RWPE1 (cell line): ENCODE measurements around the gene HOXC13.

Source experiments
- CTCF ChIA-PET: fragments of 350-600 bp; sonication (Branson Sonifier 250); formaldehyde crosslinking; extraction: SDS; loops from one replicate; lab custom pipeline; 2021; lab: Yijun Ruan, JAX
- POLR2A ChIA-PET: fragments of 400-600 bp; formaldehyde crosslinking; extraction: SDS; loops from one replicate; lab custom pipeline; 2020; ENCODE audit warnings: antibody characterized with exemption; ENCODE audit not compliant: low non-redundant PET; lab: Yijun Ruan, JAX
- DNase-seq: peaks from one replicate; pipeline ENCODE4 v3.0.0; 2012; ENCODE audit warnings: low spot score
- H3K27ac ChIP-seq: fragments of 450-650 bp; 2 replicates; pipeline ENCODE4 v1.5.1; 2017
- TF ChIP-seq, protein P1 (sequence below): fragments of 450-650 bp; conservative IDR thresholded peaks from 2 replicates; pipeline ENCODE4 v1.5.1; 2017; ENCODE audit warnings: low read depth, mild to moderate bottlenecking

The HOXC13 gene

DNA sequence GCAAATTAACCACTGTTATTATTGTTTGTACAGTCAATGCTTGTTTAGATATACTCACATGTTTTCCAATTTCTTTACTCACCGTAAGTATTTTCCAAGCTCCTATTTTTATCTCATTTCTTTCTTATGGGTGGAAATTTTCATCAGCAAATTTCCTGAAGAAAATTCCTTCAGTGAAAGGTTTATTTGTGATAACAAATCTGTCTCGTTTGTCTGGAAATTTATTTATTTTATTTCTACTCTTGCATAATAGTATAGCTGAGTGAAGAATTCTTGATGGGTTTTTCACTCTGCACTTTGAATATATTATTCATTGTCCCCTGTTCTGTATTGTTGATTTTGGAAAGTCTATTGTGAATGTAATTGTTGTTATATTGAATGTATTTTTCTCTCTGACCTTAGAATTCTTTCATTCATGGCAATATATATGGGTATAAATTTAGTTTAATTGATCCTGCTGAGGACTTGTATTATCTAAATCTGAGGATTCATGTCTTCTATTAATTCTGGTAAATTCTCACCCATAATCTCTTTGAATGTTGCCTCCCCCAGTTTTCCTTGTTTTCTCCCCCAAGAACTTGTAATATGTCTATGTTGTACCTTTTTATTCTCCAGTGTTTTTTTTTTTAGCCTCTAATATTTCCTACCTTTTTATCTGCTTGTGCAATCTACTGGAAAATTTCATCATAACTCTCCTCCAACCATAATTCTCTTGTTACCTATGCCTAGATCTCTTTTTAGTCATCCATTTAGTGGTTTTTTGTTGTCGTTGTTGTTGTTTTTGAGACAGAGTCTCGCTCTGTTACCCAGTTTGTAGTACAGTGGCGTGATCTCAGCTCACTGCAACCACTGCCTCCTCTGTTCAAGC is 21.6 kb upstream of the HOXC13 start:
- H3K27ac ChIP-seq: no peak overlapping the region
- no peak for DNase-seq
- POLR2A ChIA-PET: no interaction called here
- TF ChIP-seq, protein P1, sequence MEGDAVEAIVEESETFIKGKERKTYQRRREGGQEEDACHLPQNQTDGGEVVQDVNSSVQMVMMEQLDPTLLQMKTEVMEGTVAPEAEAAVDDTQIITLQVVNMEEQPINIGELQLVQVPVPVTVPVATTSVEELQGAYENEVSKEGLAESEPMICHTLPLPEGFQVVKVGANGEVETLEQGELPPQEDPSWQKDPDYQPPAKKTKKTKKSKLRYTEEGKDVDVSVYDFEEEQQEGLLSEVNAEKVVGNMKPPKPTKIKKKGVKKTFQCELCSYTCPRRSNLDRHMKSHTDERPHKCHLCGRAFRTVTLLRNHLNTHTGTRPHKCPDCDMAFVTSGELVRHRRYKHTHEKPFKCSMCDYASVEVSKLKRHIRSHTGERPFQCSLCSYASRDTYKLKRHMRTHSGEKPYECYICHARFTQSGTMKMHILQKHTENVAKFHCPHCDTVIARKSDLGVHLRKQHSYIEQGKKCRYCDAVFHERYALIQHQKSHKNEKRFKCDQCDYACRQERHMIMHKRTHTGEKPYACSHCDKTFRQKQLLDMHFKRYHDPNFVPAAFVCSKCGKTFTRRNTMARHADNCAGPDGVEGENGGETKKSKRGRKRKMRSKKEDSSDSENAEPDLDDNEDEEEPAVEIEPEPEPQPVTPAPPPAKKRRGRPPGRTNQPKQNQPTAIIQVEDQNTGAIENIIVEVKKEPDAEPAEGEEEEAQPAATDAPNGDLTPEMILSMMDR: no peak
- CTCF ChIA-PET: interaction anchor here (0.6 kb wide), 1 partner anchor 270 kb away, joined by 5 read pairs; no protein-coding TSS in a partner anchor

GRCh38 chr12:53924521-53925405 is 13.9 kb upstream of the HOXC13 start:
- no peak overlapping the region for H3K27ac ChIP-seq
- CTCF ChIA-PET: interaction anchor here (0.6 kb wide), 1 partner anchor 64 kb away, joined by 3 read pairs; no protein-coding TSS in a partner anchor
- TF ChIP-seq, protein P1: no peak
- no peak for DNase-seq
- POLR2A ChIA-PET: no interaction called here

DNA sequence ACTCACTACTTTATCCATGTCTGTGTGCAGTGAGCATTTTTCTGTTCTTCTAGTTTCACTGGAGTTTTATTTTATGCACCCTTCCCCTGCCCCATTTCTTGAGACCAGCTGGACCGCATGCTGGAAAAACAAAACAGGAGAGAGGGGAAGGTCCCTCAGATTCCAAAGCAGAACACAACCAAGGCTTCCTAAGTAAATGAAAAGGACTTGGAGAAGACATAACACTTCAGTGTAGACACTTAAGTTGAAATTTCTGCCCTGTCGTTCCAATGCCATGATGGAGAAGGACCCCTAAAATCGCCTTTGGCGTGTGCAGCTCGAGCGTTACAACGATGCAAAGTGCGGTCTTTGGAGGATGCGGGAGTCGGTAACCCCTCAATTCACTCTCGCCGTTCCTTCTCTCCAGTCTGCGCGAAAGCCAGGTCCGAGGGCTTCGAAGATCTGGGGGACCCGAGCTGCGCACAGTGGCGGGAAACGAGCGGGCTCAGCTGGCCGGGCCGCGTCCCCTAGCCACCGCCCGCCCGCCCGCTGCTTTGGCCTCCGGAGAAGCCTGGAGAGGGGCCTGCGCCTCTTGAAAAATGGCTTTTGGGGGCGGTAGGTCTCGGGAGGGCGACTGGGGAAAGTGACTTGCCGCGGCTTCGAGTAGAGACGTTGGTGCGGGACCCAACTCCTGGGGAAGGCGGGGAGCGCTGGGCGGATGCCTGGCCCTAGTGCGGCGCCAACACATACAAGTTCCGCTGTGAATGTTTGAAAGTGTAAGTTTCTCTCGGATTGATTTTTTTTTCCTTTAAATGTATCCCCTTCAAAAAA is 11.2 kb upstream of the HOXC13 start:
- POLR2A ChIA-PET: no interaction called here
- CTCF ChIA-PET: no interaction called here
- DNase-seq: no peak
- no peak overlapping the region for H3K27ac ChIP-seq
- TF ChIP-seq, protein P1: no peak

- POLR2A ChIA-PET: no interaction called here
- CTCF ChIA-PET: interaction anchor here (0.6 to 0.9 kb wide), 2 partner anchors 18 to 101 kb away, joined by 3 read pairs; no protein-coding TSS in a partner anchor
- DNase-seq: no peak
- TF ChIP-seq, protein P1: no peak
- H3K27ac ChIP-seq: no peak overlapping the region
These were observed 10.4 kb upstream of the HOXC13 start for GRCh38 chr12:53928054-53928835.

GRCh38 chr12:53929527-53929926 is 9.1 kb upstream of the HOXC13 start:
- TF ChIP-seq, protein P1: no peak
- ChIA-PET POLR2A (no interaction called here), CTCF (interaction anchor here (0.6 to 1.3 kb wide), 2 partner anchors 185 to 1602 kb away, joined by 4 read pairs; no protein-coding TSS in a partner anchor)
- no peak for DNase-seq
- no peak overlapping the region for H3K27ac ChIP-seq
